GM12878 (cell line): ENCODE data around the gene NMNAT3. TPM values are rescaled to one million over a fixed set of nuclear protein-coding genes. Genes with fewer than 3 reads are reported as not detected.

ENCODE experiments used
- HDAC6 ChIP-seq: fragments of 200-600 bp; sonication (generic); IDR thresholded peaks from one replicate; pipeline ENCODE4 v1.8.0; 2017; ENCODE audit warnings: antibody characterized with exemption; ENCODE audit not compliant: unreplicated experiment
- MEF2A ChIP-seq: IDR thresholded peaks from 2 replicates; pipeline ENCODE4 v1.6.1; 2011; ENCODE audit warnings: low read depth, mild to moderate bottlenecking, low read length, moderate library complexity; ENCODE audit not compliant: insufficient read depth
- NKRF ChIP-seq: fragments of 450-650 bp; conservative IDR thresholded peaks from 2 replicates; pipeline ENCODE4 v1.6.1; 2017; ENCODE audit warnings: mild to moderate bottlenecking, moderate library complexity
- NRF1 ChIP-seq: conservative IDR thresholded peaks from 2 replicates; pipeline ENCODE4 v1.6.1; 2011; ENCODE audit warnings: mild to moderate bottlenecking, low read depth, low read length, improper control_type of control experiment
- RB1 ChIP-seq: fragments of 450-650 bp; formaldehyde crosslinking; IDR thresholded peaks from 2 replicates; pipeline ENCODE4 v1.6.1; 2017; ENCODE audit warnings: mild to moderate bottlenecking, borderline replicate concordance
- RCOR1 ChIP-seq: conservative IDR thresholded peaks from 2 replicates; pipeline ENCODE4 v1.6.1; 2012; ENCODE audit warnings: low read depth, low read length, improper control_type of control experiment
- SRF ChIP-seq, 2 experiments: IDR thresholded peaks; 2 replicates each; pipeline ENCODE4 v1.6.1; 2011; ENCODE audit warnings: low read depth in 2 of 2, low read length in 2 of 2, mild to moderate bottlenecking in 1 of 2, moderate library complexity in 1 of 2
- TARDBP ChIP-seq: IDR thresholded peaks from 2 replicates; pipeline ENCODE4 v1.6.1; 2016; ENCODE audit warnings: borderline replicate concordance
- polyA plus RNA-seq, 11 experiments: library from polyadenylated mRNA; depleted of rRNA in 4 of 11; unstranded in 6 of 11; stranded (reverse) in 5 of 11; fragments of >200 nt; fragmentation: Nextera tagmentation in 4 of 11; fragmentation: Illumina TruSeq in 1 of 11; extraction: Ambion mirVana in 4 of 11; extraction: Trizol in 1 of 11; gene quantifications; 1 replicate in 1 of 11; 2 replicates in 10 of 11; pipeline versions ENCODE4 v1.2.1 to v1.2.3, GENCODE V29; 2011 to 2016; ENCODE audit warnings: inconsistent platforms in 2 of 11, missing spikeins in 2 of 11, low read depth in 1 of 11
- total RNA-seq, 4 experiments: library from RNA; depleted of rRNA in 3 of 4; stranded (reverse); fragments of >200 nt in 3 of 4; fragmentation: Illumina TruSeq in 1 of 4; extraction: Trizol in 1 of 4; gene quantifications; 2 replicates each; pipeline versions ENCODE4 v1.2.1 to v1.2.3, GENCODE V29; 2013 to 2021
- TF ChIP-seq, protein P1 (sequence below): fragments of 450-650 bp; IDR thresholded peaks from 2 replicates; pipeline ENCODE4 v1.6.1; 2017; ENCODE audit warnings: low read depth, mild to moderate bottlenecking, moderate library complexity

The NMNAT3 gene
- total and polyA plus RNA-seq, 10 of the 15 experiments (the other 5 are each of a cell fraction or from before 2014, with no cell fraction given), result under 0.01 to 0.92 (median 0.08) TPM; not detected in 4

DNA sequence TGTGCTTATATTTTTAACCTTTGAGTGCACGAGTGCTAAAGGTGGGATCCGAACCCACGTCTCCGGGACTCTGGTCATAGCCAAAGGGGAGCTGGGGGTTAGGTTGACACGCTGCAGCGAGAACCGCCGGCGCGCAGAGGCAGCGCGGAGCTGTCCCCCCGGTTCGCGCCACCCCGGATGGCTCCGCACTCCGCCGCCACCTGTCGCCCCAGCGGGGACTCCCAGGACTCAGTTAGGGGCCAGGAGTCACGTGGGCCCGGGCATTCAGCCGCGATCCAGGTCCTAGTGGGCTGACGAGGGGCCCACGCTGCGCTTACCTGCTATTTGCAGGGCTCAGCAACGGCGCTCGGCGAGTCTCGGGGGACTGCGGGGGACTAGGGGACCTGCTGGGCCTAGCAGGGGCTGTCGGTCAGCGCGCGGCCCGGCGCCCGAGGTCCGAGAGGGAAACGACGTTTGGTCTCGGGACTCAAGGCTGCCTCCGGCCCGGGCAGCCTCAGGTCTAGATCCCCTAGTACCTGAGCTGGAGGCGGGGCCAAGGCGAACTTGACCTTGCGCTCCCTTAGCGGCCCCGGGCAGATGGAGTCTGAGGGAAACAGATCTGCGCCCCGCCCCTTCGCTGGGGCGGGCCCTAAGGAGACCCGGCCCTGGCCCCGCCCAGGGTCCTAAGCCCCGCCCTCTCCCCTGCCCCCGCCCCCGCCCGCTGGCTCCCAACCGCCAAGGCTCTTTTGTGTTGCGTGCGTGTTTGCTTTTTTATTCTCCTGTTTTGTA, at the start of gene NMNAT3 (continued):
- TF ChIP-seq SRF (IDR thresholded peaks at IDR 0.05; ENCODE audit: low read depth in 2 of 2, low read length in 2 of 2) (no peak), RCOR1 (no peak), MEF2A (no peak), NRF1 (no peak), TARDBP (no peak), HDAC6 (no peak), NKRF (no peak), RB1 (no peak)
- TF ChIP-seq, protein P1, sequence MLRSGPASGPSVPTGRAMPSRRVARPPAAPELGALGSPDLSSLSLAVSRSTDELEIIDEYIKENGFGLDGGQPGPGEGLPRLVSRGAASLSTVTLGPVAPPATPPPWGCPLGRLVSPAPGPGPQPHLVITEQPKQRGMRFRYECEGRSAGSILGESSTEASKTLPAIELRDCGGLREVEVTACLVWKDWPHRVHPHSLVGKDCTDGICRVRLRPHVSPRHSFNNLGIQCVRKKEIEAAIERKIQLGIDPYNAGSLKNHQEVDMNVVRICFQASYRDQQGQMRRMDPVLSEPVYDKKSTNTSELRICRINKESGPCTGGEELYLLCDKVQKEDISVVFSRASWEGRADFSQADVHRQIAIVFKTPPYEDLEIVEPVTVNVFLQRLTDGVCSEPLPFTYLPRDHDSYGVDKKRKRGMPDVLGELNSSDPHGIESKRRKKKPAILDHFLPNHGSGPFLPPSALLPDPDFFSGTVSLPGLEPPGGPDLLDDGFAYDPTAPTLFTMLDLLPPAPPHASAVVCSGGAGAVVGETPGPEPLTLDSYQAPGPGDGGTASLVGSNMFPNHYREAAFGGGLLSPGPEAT, result no peak
